Heart left ventricle (tissue), 16 donors: ENCODE data around the gene SCCPDH. TPM values are rescaled to one million over a fixed set of nuclear protein-coding genes. Genes with fewer than 3 reads are reported as not detected.
"Not testable (repeated sequence)": the region's sequence is repeated elsewhere in the genome, so short reads cannot be mapped to it uniquely, and the experiment has no call there.

ENCODE experiments used
- ATAC-seq, 4 donors: fragments of 200-7000 bp; cut with Tn5 transposase; one replicate each; pipeline ENCODE4 v1.9.1; 2020 to 2022; ENCODE audit warnings: moderate library complexity in 4 of 4, mild to moderate bottlenecking in 3 of 4, moderate number of reproducible peaks in 1 of 4
- DNase-seq, 5 donors: peaks; one replicate each; pipeline ENCODE4 v3.0.0-alpha.2; 2020
- H3K27ac ChIP-seq, 12 donors: fragments of 200-600 bp; sonication (generic) in 4 of 12; one replicate each; pipeline versions ENCODE4 v1.5.0 to v1.8.0; 2016 to 2022; ENCODE audit warnings: mild to moderate bottlenecking in 2 of 12
- H3K27me3 ChIP-seq, 9 donors: fragments of 200-600 bp; sonication (generic) in 2 of 9; one replicate each; pipeline versions ENCODE4 v1.5.1 to v1.8.0; 2016 to 2022; ENCODE audit warnings: mild to moderate bottlenecking in 3 of 9
- H3K36me3 ChIP-seq, 9 donors: fragments of 200-600 bp; sonication (generic) in 2 of 9; one replicate each; pipeline versions ENCODE4 v1.5.0 to v1.8.0; 2018 to 2022; ENCODE audit warnings: mild to moderate bottlenecking in 2 of 9
- H3K4me1 ChIP-seq, 12 donors: fragments of 200-600 bp; sonication (generic) in 4 of 12; one replicate each; pipeline versions ENCODE4 v1.5.0 to v1.8.0; 2016 to 2022; ENCODE audit warnings: mild to moderate bottlenecking in 3 of 12
- H3K4me3 ChIP-seq, 12 donors: fragments of 200-600 bp; sonication (generic) in 4 of 12; one replicate each; pipeline versions ENCODE4 v1.5.0 to v1.8.0; 2017 to 2022; ENCODE audit warnings: mild to moderate bottlenecking in 9 of 12, moderate library complexity in 4 of 12
- H3K9me3 ChIP-seq, 12 donors: fragments of 200-600 bp; sonication (generic) in 4 of 12; one replicate each; pipeline versions ENCODE4 v1.5.0 to v1.8.0; 2016 to 2022; ENCODE audit warnings: mild to moderate bottlenecking in 1 of 12
- CTCF ChIP-seq, 12 donors: fragments of 200-600 bp; sonication (generic) in 4 of 12; IDR thresholded peaks; one replicate each; pipeline versions ENCODE4 v1.5.0 to v1.8.0; 2018 to 2022; ENCODE audit warnings: antibody characterized with exemption in 12 of 12, mild to moderate bottlenecking in 5 of 12
- POLR2A ChIP-seq, 2 donors: fragments of 450-650 bp; IDR thresholded peaks; one replicate each; pipeline ENCODE4 v1.6.1; 2017; ENCODE audit warnings: antibody characterized with exemption in 2 of 2, mild to moderate bottlenecking in 2 of 2, moderate library complexity in 2 of 2
- WGBS, 4 donors: extraction: QIAGEN DNeasy Blood & Tissue Kit in 2 of 4; methylation state at CpG; one replicate each; pipeline versions ENCODE4 v1.1.5 to v1.1.7; 2013 to 2018; 5-methylcytosine and 5-hydroxymethylcytosine counted together
- intact Hi-C, 10 donors: fragments of 100-400 bp; cut with DNase I; formaldehyde crosslinking; loops; one replicate each; pipeline versions ENCODE4 v1.11.1 to v1.14.2; 2022
- polyA plus RNA-seq, 2 donors: library from polyadenylated mRNA; stranded (reverse); fragments of 200-250 nt; gene quantifications; one replicate each; pipeline ENCODE4 v1.2.3, GENCODE V29; 2013
- total RNA-seq, 9 donors: library from RNA; depleted of rRNA in 2 of 9; stranded (reverse); fragments of >200 nt in 2 of 9; fragmentation: NEBNext Ultra II Directional in 3 of 9; extraction: Animal tissue kit (Norgen Biotek cat#: 25700) in 3 of 9; gene quantifications; one replicate each; pipeline versions ENCODE4 v1.1.0 to v1.2.4, GENCODE V29; 2016 to 2023
- donor health status: ischemic (EF 13 %, LVEDD 7.1; RV severe dilation, severe dysfunction).
- donor health status: healthy with polysubstance abuse.
- donor health status: DM: no; HTN: yes; CAD: no.
- donor health status: DM: no; HTN: no; CAD: no.
- donor health status: ischemic (EF 25% LVEDD 6.9; RV normal size, moderate dysfunction).
- donor health status: ischemic (EF 25% LVEDD 5.7; RV mildly dilated, moderate dysfunction).
- donor health status: healthy.
- donor health status: DM: yes; HTN: yes; CAD: no.
- donor health status: ischemic (EF 35%, LVEDD 5.7; RV mildly dilated, moderate dysfunction).
- donor health status: nonischemic (EF 11% LVEDD 7.7; RV severe dilation, severe dysfunction).
- donor health status: DM: yes; HTN: yes; CAD: no.
- donor health status: PGD.
- donor health status: ischemic (EF 29% LVEDD 5.4; RV normal size, mild dysfunction).
- donor health status: nonischemic (EF 23%, LVEDD 6.1; RV moderate dilation, normal function).

The SCCPDH gene
- total and polyA plus RNA-seq, 11 donors: 13.8 to 36.4 (median 31.0) TPM

DNA sequence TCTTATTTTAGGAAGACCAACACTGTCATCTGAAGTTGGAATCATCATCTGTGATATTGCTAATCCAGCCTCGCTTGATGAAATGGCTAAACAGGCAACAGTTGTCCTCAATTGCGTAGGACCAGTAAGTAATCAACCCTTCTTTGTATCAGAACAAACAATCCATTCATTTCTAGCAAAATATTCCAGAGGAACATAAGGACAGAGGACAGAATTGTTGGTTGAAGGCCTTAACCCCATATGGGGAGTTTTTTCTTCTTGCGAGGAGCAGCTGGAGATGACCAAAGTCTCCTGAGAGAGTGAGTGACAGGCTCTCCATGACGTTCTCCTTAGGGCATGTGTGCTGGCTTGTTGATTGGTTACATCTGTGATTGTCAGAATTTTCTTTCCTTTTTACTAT is 2.7 kb downstream of the SCCPDH start:
- Histone ChIP-seq H3K36me3 (peaks cover 0 to 52% (median 49%) of the 10 kb centered on the region in 9 donors), H3K27ac (peak overlapping the region in 9 of 12 donors; percentile 28 to 91 (median 62)), H3K4me1 (peaks cover 0 to 32% (median 5%) of the 10 kb centered on the region in 12 donors), H3K27me3 (no peaks in the 10 kb centered on the region), H3K4me3 (no peak overlapping the region), H3K9me3 (peaks cover 0 to 11% (median 0%) of the 10 kb centered on the region in 12 donors)
- TF ChIP-seq POLR2A (IDR thresholded peaks at IDR 0.05) (no peak), CTCF (IDR thresholded peaks at IDR 0.05) (no peak)
- 68 to 75% (median 69%) methylated on average over 4 of the region's 4 CpGs for WGBS, 4 donors
- DNase-seq: peak in 1 of 5 donors; percentile 10
- intact Hi-C loops: loop anchor here in 1 of 10 donors (5.0 kb wide), 1 partner anchor 50 kb away; no protein-coding TSS in a partner anchor
- peak in 2 of 4 donors; percentile 44 to 55 for ATAC-seq

DNA sequence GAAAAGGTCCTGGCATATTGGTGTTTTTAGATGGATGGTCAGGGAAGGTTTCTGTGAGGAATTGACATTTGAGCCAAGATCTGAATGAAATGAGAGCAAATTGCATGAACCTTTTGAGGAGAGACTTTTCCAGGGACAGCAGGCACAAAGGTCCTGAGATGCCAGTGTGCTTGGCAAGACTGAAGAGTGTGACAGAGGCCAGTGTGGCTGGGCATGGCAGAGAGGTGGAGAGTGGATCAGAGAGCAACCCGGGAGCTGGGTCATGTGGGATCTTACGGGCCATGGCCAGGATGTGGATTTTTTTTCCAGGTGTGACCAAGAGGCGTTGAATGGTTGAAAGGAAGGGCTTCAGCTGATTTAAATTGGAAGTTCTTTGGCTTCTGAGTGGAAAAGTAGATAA is 3.4 kb downstream of the SCCPDH start:
- Histone ChIP-seq H3K27me3 (no peaks in the 10 kb centered on the region), H3K9me3 (peaks cover 0 to 11% (median 0%) of the 10 kb centered on the region in 12 donors), H3K4me3 (no peak overlapping the region), H3K36me3 (peaks cover 0 to 59% (median 55%) of the 10 kb centered on the region in 9 donors), H3K4me1 (peaks cover 0 to 32% (median 5%) of the 10 kb centered on the region in 12 donors), H3K27ac (peak overlapping the region in 3 of 12 donors; percentile 22 to 89 (median 34))
- WGBS, 4 donors: 88 to 94% (median 93%) methylated on average over 3 of the region's 3 CpGs
- TF ChIP-seq POLR2A (IDR thresholded peaks at IDR 0.05): no peak
- ATAC-seq (no peak), DNase-seq (no peak)
- intact Hi-C loops: loop anchor here in 1 of 10 donors (5.0 kb wide), 1 partner anchor 50 kb away; no protein-coding TSS in a partner anchor

DNA sequence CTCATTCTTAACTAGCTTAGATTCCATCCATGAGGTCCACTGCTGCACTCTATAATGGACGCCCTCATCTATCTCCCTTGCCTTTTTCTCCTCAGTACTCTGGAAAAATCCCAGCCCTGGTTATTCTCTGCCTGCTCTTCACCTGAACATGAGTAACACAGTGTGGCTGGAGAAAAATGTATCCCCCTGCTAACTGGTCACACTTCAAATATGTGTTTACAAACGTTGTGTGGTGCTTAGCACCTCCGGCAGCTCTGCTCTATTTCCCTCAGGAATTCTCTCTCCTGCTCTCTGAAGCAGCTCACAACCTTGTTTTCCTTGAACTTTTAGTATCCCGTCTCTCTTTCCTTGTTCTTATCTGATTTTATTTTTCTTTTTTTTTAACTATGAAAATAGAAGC is 4.1 kb downstream of the SCCPDH start:
- no peak for TF ChIP-seq CTCF (IDR thresholded peaks at IDR 0.05)
- no peak for TF ChIP-seq POLR2A (IDR thresholded peaks at IDR 0.05)
- no peaks in the 10 kb centered on the region for H3K27me3 ChIP-seq
- peaks cover 0 to 66% (median 60%) of the 10 kb centered on the region in 9 donors for H3K36me3 ChIP-seq
- no peak for DNase-seq
- H3K9me3 ChIP-seq: peaks cover 0 to 11% (median 0%) of the 10 kb centered on the region in 12 donors
- H3K4me3 ChIP-seq: no peak overlapping the region
- intact Hi-C loops: loop anchor here in 1 of 10 donors (5.0 kb wide), 1 partner anchor 51 kb away; no protein-coding TSS in a partner anchor
- H3K27ac ChIP-seq: peak overlapping the region in 1 of 12 donors; percentile 19
- WGBS, 4 donors: 89 to 96% (median 92%) methylated on average over 4 of the region's 4 CpGs
- no peak for ATAC-seq
- peaks cover 0 to 30% (median 5%) of the 10 kb centered on the region in 12 donors for H3K4me1 ChIP-seq

- Histone ChIP-seq H3K4me1 (peaks cover 0 to 24% (median 4%) of the 10 kb centered on the region in 12 donors), H3K36me3 (peaks cover 0 to 73% (median 67%) of the 10 kb centered on the region in 9 donors), H3K9me3 (peaks cover 0 to 11% (median 0%) of the 10 kb centered on the region in 12 donors)
- H3K27ac ChIP-seq, ATAC-seq, H3K27me3 ChIP-seq, DNase-seq, H3K4me3 ChIP-seq: not testable (repeated sequence)
- 72 to 94% (median 89%) methylated on average over 5 of the region's 5 CpGs for WGBS, 4 donors
- intact Hi-C loops: loop anchor here in 1 of 10 donors (5.0 kb wide), 1 partner anchor 52 kb away; no protein-coding TSS in a partner anchor
Measured at GRCh38 chr1:246729040-246729439, 4.8 kb downstream of the SCCPDH start.

DNA sequence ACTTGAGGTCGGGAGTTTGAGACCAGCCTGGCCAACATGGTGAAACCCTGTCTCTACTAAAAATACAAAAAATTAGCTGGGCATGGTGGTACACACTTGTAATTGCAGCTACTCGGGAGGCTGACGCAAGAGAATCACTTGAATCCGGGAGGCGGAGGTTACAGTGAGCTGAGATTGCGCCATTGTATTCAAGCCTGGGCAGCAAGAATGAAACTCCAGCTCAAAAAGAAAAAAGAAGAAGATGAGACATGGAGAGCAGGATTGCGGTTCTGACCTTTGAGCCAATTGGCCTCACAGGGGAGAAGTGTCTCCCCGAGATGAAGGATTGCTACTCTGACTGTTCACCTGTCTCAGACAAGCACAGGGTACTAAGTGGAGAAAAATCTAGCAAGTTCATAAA is 6.6 kb downstream of the SCCPDH start:
- H3K4me3 ChIP-seq: no peak overlapping the region
- H3K27me3 ChIP-seq: no peaks in the 10 kb centered on the region
- H3K9me3 ChIP-seq: peaks cover 0 to 11% (median 0%) of the 10 kb centered on the region in 12 donors
- no peak for TF ChIP-seq CTCF (IDR thresholded peaks at IDR 0.05)
- no peak for TF ChIP-seq POLR2A (IDR thresholded peaks at IDR 0.05)
- ATAC-seq (no peak), DNase-seq (no peak)
- intact Hi-C loops: no loop called here
- peaks cover 0 to 91% (median 85%) of the 10 kb centered on the region in 9 donors for H3K36me3 ChIP-seq
- WGBS, 4 donors: 93 to 100% (median 97%) methylated on average over 8 of the region's 8 CpGs
- H3K27ac ChIP-seq: no peak overlapping the region
- peaks cover 0 to 13% (median 1%) of the 10 kb centered on the region in 12 donors for H3K4me1 ChIP-seq

GRCh38 chr1:246731873-246732272 is 7.7 kb downstream of the SCCPDH start:
- not testable (repeated sequence) for DNase-seq

More at GRCh38 chr1:246731873-246732272, 7.7 kb downstream of the SCCPDH start:
- H3K4me1 ChIP-seq, H3K4me3 ChIP-seq, H3K27me3 ChIP-seq, intact Hi-C loops, ATAC-seq, H3K27ac ChIP-seq: not testable (repeated sequence)
- H3K9me3 ChIP-seq: peaks cover 0 to 11% (median 0%) of the 10 kb centered on the region in 12 donors
- WGBS, 4 donors: 84 to 92% (median 87%) methylated on average over 3 of the region's 3 CpGs
- peaks cover 0 to 100% (median 95%) of the 10 kb centered on the region in 9 donors for H3K36me3 ChIP-seq
